ENCODE results near the gene PROK2.

Gene PROK2

DNA sequence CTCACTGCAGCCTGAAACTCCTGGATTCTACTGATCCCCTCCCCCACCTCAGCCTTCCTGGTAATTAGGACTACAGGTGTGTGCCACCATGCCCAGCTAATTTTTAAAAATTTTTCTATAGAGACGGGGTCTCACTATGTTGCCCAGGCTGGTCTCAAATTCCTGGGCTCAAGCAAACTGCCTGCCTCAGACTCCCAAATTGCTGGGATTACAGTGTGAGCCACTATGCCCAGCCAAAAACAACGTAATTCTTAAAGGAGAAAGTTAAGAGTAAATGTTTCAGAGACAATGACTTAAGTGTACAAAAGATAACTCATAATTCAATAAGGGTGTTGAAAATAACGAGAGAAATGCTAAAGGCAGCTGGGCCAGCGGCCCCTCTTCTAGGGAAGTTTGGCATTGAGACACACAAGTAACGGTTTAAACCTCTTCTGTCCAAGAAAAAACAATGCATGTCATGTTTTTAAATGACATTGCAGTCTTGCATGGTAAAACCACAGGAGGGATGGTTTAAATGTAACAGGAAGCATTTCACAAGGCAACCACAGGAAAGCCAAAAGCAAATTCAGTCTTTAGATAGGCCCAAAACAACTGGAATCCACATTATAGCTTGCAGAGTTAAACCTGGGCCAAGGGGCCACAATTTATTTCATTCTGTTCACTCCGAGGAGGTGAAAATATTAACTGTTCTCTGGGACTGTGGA lies 5.1 kb downstream of the PROK2 start:
- H2BK12ac ChIP-seq (ENCODE audit: low read length), result no peak overlapping the region
- H4K8ac ChIP-seq (ENCODE audit: low read depth, low read length), result no peak overlapping the region
- H2BK120ac ChIP-seq (ENCODE audit: low read depth, low read length), result no peak overlapping the region
- H3K4me3 ChIP-seq (ENCODE audit: low read length in 2 of 2), result no peak overlapping the region
- no peaks in the 10 kb centered on the region for H3K36me3 ChIP-seq (replicated peaks in 1 of 2; ENCODE audit: control insufficient read depth in 2 of 2, insufficient read depth in 2 of 2, low read length in 2 of 2)
- no peaks in the 10 kb centered on the region for H3K9me3 ChIP-seq (replicated peaks in 1 of 2; ENCODE audit: control insufficient read depth in 2 of 2, insufficient read depth in 1 of 2, low read depth in 1 of 2, low read length in 2 of 2)
- no peak overlapping the region for H2AFZ ChIP-seq (ENCODE audit: low read length)
- H3K4me2 ChIP-seq (ENCODE audit: insufficient read depth, low read length, poor library complexity, severe bottlenecking), result no peak overlapping the region
- no peak overlapping the region for H3K14ac ChIP-seq (ENCODE audit: low read length)
- no peak for DNase-seq (ENCODE audit: low spot score)
- H3K27me3 ChIP-seq (ENCODE audit: control insufficient read depth in 3 of 3, insufficient read depth in 3 of 3, low read depth in 1 of 3, low read length in 3 of 3), result peaks cover 6 to 57% (median 8%) of the 10 kb centered on the region in 3 experiments
- no peak overlapping the region for H3K9ac ChIP-seq (ENCODE audit: low read depth, low read length, poor library complexity)
- no CpG with 5 or more reads among the region's 6 CpGs for WGBS, 2 donors (ENCODE audit: extremely low coverage in 2 of 2, insufficient read length in 2 of 2, insufficient replicate concordance in 1 of 2)
- H2BK15ac ChIP-seq (ENCODE audit: low read length), result no peak overlapping the region
- no peak overlapping the region for H4K91ac ChIP-seq (ENCODE audit: low read depth, low read length, poor library complexity)
- no peak overlapping the region for H3K23ac ChIP-seq (ENCODE audit: low read depth, low read length, poor library complexity)
- H3K4me1 ChIP-seq (ENCODE audit: control insufficient read depth in 2 of 2, insufficient read depth in 1 of 2, low read depth in 1 of 2, low read length in 2 of 2), result peaks cover 0 to 2% of the 10 kb centered on the region in 2 donors
- H3K27ac ChIP-seq (replicated peaks; ENCODE audit: low read length), result no peak overlapping the region
- no peak overlapping the region for H3K4ac ChIP-seq (ENCODE audit: low read length)
- no peaks in the 10 kb centered on the region for H3K79me1 ChIP-seq (ENCODE audit: low read depth, low read length)
- no peak overlapping the region for H2BK5ac ChIP-seq (ENCODE audit: low read length)
- no peak overlapping the region for H3K18ac ChIP-seq (ENCODE audit: low read length)
- H2AK5ac ChIP-seq (ENCODE audit: low read depth, low read length), result no peak overlapping the region

DNA sequence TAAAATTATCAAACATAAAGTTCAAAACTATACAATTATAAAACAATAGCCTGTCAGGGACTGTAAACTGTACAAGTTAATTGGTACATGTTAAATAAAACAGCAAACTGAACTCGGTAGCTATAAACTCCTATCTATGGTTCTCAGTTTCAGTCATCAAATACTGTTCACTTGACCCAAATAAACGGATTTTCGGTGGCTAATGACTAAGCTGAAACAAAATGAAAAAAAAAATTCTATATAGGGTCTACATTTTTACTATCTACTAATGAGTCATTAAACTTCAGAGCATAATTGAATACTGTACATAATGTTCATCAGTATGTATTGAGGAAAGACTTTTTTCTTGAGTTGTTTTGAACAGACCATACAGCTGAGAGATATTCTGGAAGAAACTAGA lies 6.6 kb downstream of the PROK2 start:
- Histone ChIP-seq H3K18ac (ENCODE audit: low read length) (no peak overlapping the region), H4K91ac (ENCODE audit: low read depth, low read length, poor library complexity) (no peak overlapping the region), H3K4me1 (ENCODE audit: control insufficient read depth in 2 of 2, insufficient read depth in 1 of 2, low read depth in 1 of 2, low read length in 2 of 2) (no peaks in the 10 kb centered on the region), H3K4me2 (ENCODE audit: insufficient read depth, low read length, poor library complexity, severe bottlenecking) (no peak overlapping the region), H4K8ac (ENCODE audit: low read depth, low read length) (no peak overlapping the region), H3K9ac (ENCODE audit: low read depth, low read length, poor library complexity) (no peak overlapping the region), H2AK5ac (ENCODE audit: low read depth, low read length) (no peak overlapping the region), H3K14ac (ENCODE audit: low read length) (no peak overlapping the region), H3K36me3 (replicated peaks in 1 of 2; ENCODE audit: control insufficient read depth in 2 of 2, insufficient read depth in 2 of 2, low read length in 2 of 2) (no peaks in the 10 kb centered on the region), H3K4me3 (ENCODE audit: low read length in 2 of 2) (no peak overlapping the region), H2AFZ (ENCODE audit: low read length) (no peak overlapping the region), H2BK120ac (ENCODE audit: low read depth, low read length) (no peak overlapping the region), H2BK5ac (ENCODE audit: low read length) (no peak overlapping the region), H2BK12ac (ENCODE audit: low read length) (no peak overlapping the region), H3K79me1 (ENCODE audit: low read depth, low read length) (no peaks in the 10 kb centered on the region), H3K9me3 (replicated peaks in 1 of 2; ENCODE audit: control insufficient read depth in 2 of 2, insufficient read depth in 1 of 2, low read depth in 1 of 2, low read length in 2 of 2) (no peaks in the 10 kb centered on the region), H3K4ac (ENCODE audit: low read length) (no peak overlapping the region), H3K27me3 (ENCODE audit: control insufficient read depth in 3 of 3, insufficient read depth in 3 of 3, low read depth in 1 of 3, low read length in 3 of 3) (peaks cover 0 to 46% (median 0%) of the 10 kb centered on the region in 3 experiments), H3K27ac (replicated peaks; ENCODE audit: low read length) (no peak overlapping the region), H3K23ac (ENCODE audit: low read depth, low read length, poor library complexity) (no peak overlapping the region), H2BK15ac (ENCODE audit: low read length) (no peak overlapping the region)
- no peak for DNase-seq (ENCODE audit: low spot score)
- no CpG with 5 or more reads among the region's 3 CpGs for WGBS, 2 donors (ENCODE audit: extremely low coverage in 2 of 2, insufficient read length in 2 of 2, insufficient replicate concordance in 1 of 2)

DNA sequence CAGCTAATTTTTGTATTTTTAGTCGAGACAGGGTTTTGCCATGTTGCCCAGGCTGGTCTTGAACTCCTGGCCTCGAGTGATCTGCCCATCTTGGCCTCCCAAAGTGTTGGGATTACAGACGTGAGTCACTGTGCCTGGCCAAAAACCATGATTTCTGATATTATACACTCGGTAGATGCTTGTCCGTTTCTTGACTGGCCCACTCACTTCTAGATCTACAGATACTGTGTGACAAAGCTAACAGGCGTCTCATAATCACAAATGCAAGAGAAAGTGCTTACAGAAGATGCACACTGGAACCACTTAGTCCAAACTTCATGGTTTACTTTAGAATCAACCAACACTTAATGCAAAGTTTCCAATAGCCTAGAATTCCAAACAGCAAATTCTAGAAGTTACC lies 8.4 kb downstream of the PROK2 start:
- Histone ChIP-seq H2AK5ac (ENCODE audit: low read depth, low read length) (no peak overlapping the region), H3K27me3 (ENCODE audit: control insufficient read depth in 3 of 3, insufficient read depth in 3 of 3, low read depth in 1 of 3, low read length in 3 of 3) (peaks cover 0 to 28% (median 0%) of the 10 kb centered on the region in 3 experiments), H3K36me3 (replicated peaks in 1 of 2; ENCODE audit: control insufficient read depth in 2 of 2, insufficient read depth in 2 of 2, low read length in 2 of 2) (no peaks in the 10 kb centered on the region), H2BK120ac (ENCODE audit: low read depth, low read length) (no peak overlapping the region), H4K8ac (ENCODE audit: low read depth, low read length) (no peak overlapping the region), H4K91ac (ENCODE audit: low read depth, low read length, poor library complexity) (no peak overlapping the region), H2BK15ac (ENCODE audit: low read length) (no peak overlapping the region), H3K4ac (ENCODE audit: low read length) (no peak overlapping the region), H2BK5ac (ENCODE audit: low read length) (no peak overlapping the region), H3K4me3 (ENCODE audit: low read length in 2 of 2) (no peak overlapping the region), H3K23ac (ENCODE audit: low read depth, low read length, poor library complexity) (no peak overlapping the region), H2AFZ (ENCODE audit: low read length) (no peak overlapping the region), H3K79me1 (ENCODE audit: low read depth, low read length) (no peaks in the 10 kb centered on the region), H3K18ac (ENCODE audit: low read length) (no peak overlapping the region), H3K27ac (replicated peaks; ENCODE audit: low read length) (no peak overlapping the region), H3K9me3 (replicated peaks in 1 of 2; ENCODE audit: control insufficient read depth in 2 of 2, insufficient read depth in 1 of 2, low read depth in 1 of 2, low read length in 2 of 2) (no peaks in the 10 kb centered on the region), H3K4me1 (ENCODE audit: control insufficient read depth in 2 of 2, insufficient read depth in 1 of 2, low read depth in 1 of 2, low read length in 2 of 2) (no peaks in the 10 kb centered on the region), H3K9ac (ENCODE audit: low read depth, low read length, poor library complexity) (no peak overlapping the region), H3K14ac (ENCODE audit: low read length) (no peak overlapping the region), H2BK12ac (ENCODE audit: low read length) (no peak overlapping the region), H3K4me2 (ENCODE audit: insufficient read depth, low read length, poor library complexity, severe bottlenecking) (no peak overlapping the region)
- no CpG with 5 or more reads among the region's 6 CpGs for WGBS, 2 donors (ENCODE audit: extremely low coverage in 2 of 2, insufficient read length in 2 of 2, insufficient replicate concordance in 1 of 2)
- no peak for DNase-seq (ENCODE audit: low spot score)

DNA sequence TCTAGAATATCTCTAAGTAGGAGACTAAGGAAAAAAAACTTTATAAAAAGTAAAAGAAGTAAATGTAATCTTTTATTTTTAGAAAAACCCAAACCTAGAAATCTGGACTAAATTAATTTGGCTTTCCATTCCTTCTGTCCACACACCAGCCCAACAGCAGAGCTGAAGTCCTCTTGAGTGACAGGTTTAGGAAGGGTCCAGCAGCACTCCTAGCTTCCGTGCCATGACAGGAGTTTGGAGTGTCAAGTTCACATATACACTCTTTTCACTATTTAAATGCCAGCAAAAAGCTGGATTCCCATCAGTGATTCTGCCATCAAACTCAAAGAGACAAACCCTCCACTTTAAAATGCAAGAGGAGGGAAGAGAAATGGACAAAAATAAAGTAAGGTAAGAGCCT lies 13.1 kb downstream of the PROK2 start:
- Histone ChIP-seq H2BK12ac (ENCODE audit: low read length) (no peak overlapping the region), H3K27me3 (ENCODE audit: control insufficient read depth in 3 of 3, insufficient read depth in 3 of 3, low read depth in 1 of 3, low read length in 3 of 3) (peaks cover 0 to 7% (median 0%) of the 10 kb centered on the region in 3 experiments), H2AFZ (ENCODE audit: low read length) (no peak overlapping the region), H4K91ac (ENCODE audit: low read depth, low read length, poor library complexity) (no peak overlapping the region), H2BK120ac (ENCODE audit: low read depth, low read length) (no peak overlapping the region), H3K79me1 (ENCODE audit: low read depth, low read length) (no peaks in the 10 kb centered on the region), H3K23ac (ENCODE audit: low read depth, low read length, poor library complexity) (no peak overlapping the region), H4K8ac (ENCODE audit: low read depth, low read length) (no peak overlapping the region), H3K4me2 (ENCODE audit: insufficient read depth, low read length, poor library complexity, severe bottlenecking) (no peak overlapping the region), H2BK15ac (ENCODE audit: low read length) (no peak overlapping the region), H3K9me3 (replicated peaks in 1 of 2; ENCODE audit: control insufficient read depth in 2 of 2, insufficient read depth in 1 of 2, low read depth in 1 of 2, low read length in 2 of 2) (no peaks in the 10 kb centered on the region), H3K27ac (replicated peaks; ENCODE audit: low read length) (no peak overlapping the region), H3K4me1 (ENCODE audit: control insufficient read depth in 2 of 2, insufficient read depth in 1 of 2, low read depth in 1 of 2, low read length in 2 of 2) (no peaks in the 10 kb centered on the region), H3K4me3 (ENCODE audit: low read length in 2 of 2) (no peak overlapping the region), H2AK5ac (ENCODE audit: low read depth, low read length) (no peak overlapping the region), H3K9ac (ENCODE audit: low read depth, low read length, poor library complexity) (no peak overlapping the region), H3K18ac (ENCODE audit: low read length) (no peak overlapping the region), H3K36me3 (replicated peaks in 1 of 2; ENCODE audit: control insufficient read depth in 2 of 2, insufficient read depth in 2 of 2, low read length in 2 of 2) (no peaks in the 10 kb centered on the region), H3K4ac (ENCODE audit: low read length) (no peak overlapping the region), H3K14ac (ENCODE audit: low read length) (no peak overlapping the region), H2BK5ac (ENCODE audit: low read length) (no peak overlapping the region)
- no CpG with 5 or more reads among the region's 1 CpG for WGBS, 2 donors (ENCODE audit: extremely low coverage in 2 of 2, insufficient read length in 2 of 2, insufficient replicate concordance in 1 of 2)
- no peak for DNase-seq (ENCODE audit: low spot score)
